ENCODE measurements around the gene FBLN2. TPM values are rescaled to one million over a fixed set of nuclear protein-coding genes. Genes with fewer than 3 reads are reported as not detected.
"Not testable (repeated sequence)": the region's sequence is repeated elsewhere in the genome, so short reads cannot be mapped to it uniquely, and the experiment has no call there.

FBLN2 gene
- total and polyA plus RNA-seq, 8 donors: 1.8 to 143 (median 11.9) TPM

- TF ChIP-seq EP300 (IDR thresholded peaks at IDR 0.05) (no peak), POLR2A (IDR thresholded peaks at IDR 0.05) (no peak), POLR2AphosphoS5 (IDR thresholded peaks at IDR 0.05) (no peak), CTCF (IDR thresholded peaks at IDR 0.05) (no peak)
- no peak overlapping the region for H3K27ac ChIP-seq
- no peak overlapping the region for H3K4me3 ChIP-seq
- H3K27me3 ChIP-seq: peaks cover 0 to 4% (median 0%) of the 10 kb centered on the region in 3 donors
- no peaks in the 10 kb centered on the region for H3K36me3 ChIP-seq
- peaks cover 0 to under 1% (median 0%) of the 10 kb centered on the region in 4 donors for H3K4me1 ChIP-seq
- intact Hi-C loops (cut with DNase I; ENCODE audit: low total_unique reads): no loop called here
- H3K9me3 ChIP-seq: no peaks in the 10 kb centered on the region
- 67 to 82% (median 79%) methylated on average over 17 to 19 of the region's 19 CpGs for WGBS, 5 donors
- DNase-seq: no peak
These were observed 29.7 kb upstream of the FBLN2 start for GRCh38 chr3:13519006-13519791.

GRCh38 chr3:13520326-13520880 lies 28.5 kb upstream of the FBLN2 start:
- no peak for DNase-seq
- no peak for TF ChIP-seq EP300 (IDR thresholded peaks at IDR 0.05)
- no peak for TF ChIP-seq POLR2A (IDR thresholded peaks at IDR 0.05)
- no peak for TF ChIP-seq POLR2AphosphoS5 (IDR thresholded peaks at IDR 0.05)
- no peak for TF ChIP-seq CTCF (IDR thresholded peaks at IDR 0.05)
- Histone ChIP-seq H3K4me3 (no peak overlapping the region), H3K9me3 (no peaks in the 10 kb centered on the region), H3K27ac (no peak overlapping the region), H3K27me3 (peaks cover 0 to 4% (median 0%) of the 10 kb centered on the region in 3 donors), H3K4me1 (peaks cover 0 to 6% (median 0%) of the 10 kb centered on the region in 4 donors), H3K36me3 (no peaks in the 10 kb centered on the region)
- intact Hi-C loops (cut with DNase I; ENCODE audit: low total_unique reads): no loop called here
- WGBS, 5 donors: 87 to 93% (median 91%) methylated on average over 7 to 9 of the region's 9 CpGs

GRCh38 chr3:13521309-13521708 lies 27.6 kb upstream of the FBLN2 start:
- H3K27me3 ChIP-seq: peaks cover 0 to 2% (median 0%) of the 10 kb centered on the region in 3 donors
- intact Hi-C loops (cut with DNase I; ENCODE audit: low total_unique reads): no loop called here
- no peak overlapping the region for H3K4me3 ChIP-seq
- H3K27ac ChIP-seq: no peak overlapping the region
- no peak for TF ChIP-seq POLR2A (IDR thresholded peaks at IDR 0.05)
- no peak for TF ChIP-seq CTCF (IDR thresholded peaks at IDR 0.05)
- no peak for TF ChIP-seq EP300 (IDR thresholded peaks at IDR 0.05)
- DNase-seq: no peak
- no peaks in the 10 kb centered on the region for H3K36me3 ChIP-seq
- no peaks in the 10 kb centered on the region for H3K9me3 ChIP-seq
- WGBS, 5 donors: 60 to 80% (median 62%) methylated on average over 6 of the region's 6 CpGs
- peaks cover 0 to 6% (median 0%) of the 10 kb centered on the region in 4 donors for H3K4me1 ChIP-seq

- 82 to 100% (median 95%) methylated on average over 2 of the region's 2 CpGs for WGBS, 5 donors
- DNase-seq; H3K9me3 ChIP-seq; H3K27ac ChIP-seq; H3K36me3 ChIP-seq; intact Hi-C loops (cut with DNase I; ENCODE audit: low total_unique reads); H3K4me3 ChIP-seq; H3K27me3 ChIP-seq; H3K4me1 ChIP-seq: not testable (repeated sequence)
These were observed 27.2 kb upstream of the FBLN2 start for GRCh38 chr3:13521749-13522148.

GRCh38 chr3:13522236-13522635 lies 26.7 kb upstream of the FBLN2 start:
- no peaks in the 10 kb centered on the region for H3K27me3 ChIP-seq
- no peak for DNase-seq
- H3K4me1 ChIP-seq: peaks cover 0 to 6% (median 0%) of the 10 kb centered on the region in 4 donors
- no peak overlapping the region for H3K4me3 ChIP-seq
- H3K27ac ChIP-seq: no peak overlapping the region
- WGBS, 5 donors: 93 to 97% (median 96%) methylated on average over 5 of the region's 5 CpGs
- H3K9me3 ChIP-seq: no peaks in the 10 kb centered on the region
- no peaks in the 10 kb centered on the region for H3K36me3 ChIP-seq
- intact Hi-C loops (cut with DNase I; ENCODE audit: low total_unique reads): no loop called here
- TF ChIP-seq POLR2AphosphoS5 (IDR thresholded peaks at IDR 0.05): no peak
- TF ChIP-seq POLR2A (IDR thresholded peaks at IDR 0.05): no peak
- TF ChIP-seq CTCF (IDR thresholded peaks at IDR 0.05): no peak
- TF ChIP-seq EP300 (IDR thresholded peaks at IDR 0.05): no peak
